H1 (cell line): Measurements from ENCODE around the gene ITIH1. TPM values are rescaled to one million over a fixed set of nuclear protein-coding genes. Genes with fewer than 3 reads are reported as not detected.

Experiments
- GTF2F1 ChIP-seq: IDR thresholded peaks from 2 replicates; pipeline ENCODE4 v1.6.1; 2012; ENCODE audit warnings: low read depth, low read length, improper control_type of control experiment, borderline replicate concordance
- HDAC2 ChIP-seq, 2 experiments: fragments of 300-600 bp in 1 of 2; sonication (generic) in 1 of 2; IDR thresholded peaks; 2 replicates each; pipeline ENCODE4 v1.6.1; 2011 to 2012; ENCODE audit warnings: low read depth in 2 of 2, low read length in 2 of 2, mild to moderate bottlenecking in 2 of 2, moderate library complexity in 2 of 2, borderline replicate concordance in 1 of 2, inconsistent platforms in 1 of 2
- PHF8 ChIP-seq: fragments of 200-600 bp; sonication (generic); conservative IDR thresholded peaks from 2 replicates; pipeline ENCODE4 v1.7.1; 2012; ENCODE audit warnings: low read depth, mild to moderate bottlenecking, inconsistent platforms, low read length, moderate library complexity
- TCF12 ChIP-seq: IDR thresholded peaks from 2 replicates; pipeline ENCODE4 v1.6.1; 2011; ENCODE audit warnings: low read depth, mild to moderate bottlenecking, low read length
- polyA plus RNA-seq, 7 experiments: library from polyadenylated mRNA; depleted of rRNA in 3 of 7; stranded (reverse) in 5 of 7; unstranded in 2 of 7; fragments of >200 nt in 5 of 7; fragments of 200-250 nt in 2 of 7; gene quantifications; 1 replicate in 5 of 7; 2 replicates in 1 of 7; 4 replicates in 1 of 7; pipeline versions ENCODE4 v1.2.1 to v1.2.3, GENCODE V29; 2011 to 2013; ENCODE audit warnings: missing spikeins in 2 of 7, mixed read lengths in 2 of 7
- total RNA-seq: library from RNA; stranded (reverse); fragmentation: NEBNext Ultra II Directional; extraction: Animal tissue kit (Norgen Biotek cat#: 25700); gene quantifications from 2 replicates; pipeline ENCODE4 v1.2.1, GENCODE V29; 2021
- TF ChIP-seq, protein P1 (sequence below), 3 experiments: IDR thresholded peaks; 1 replicate in 2 of 3; 2 replicates in 1 of 3; pipeline versions ENCODE4 v1.5.1 to v1.6.1; 2011; ENCODE audit warnings: low read length in 3 of 3, mild to moderate bottlenecking in 3 of 3, inconsistent platforms in 2 of 3, low read depth in 1 of 3, moderate library complexity in 1 of 3; ENCODE audit not compliant: insufficient read depth in 1 of 3; ENCODE audit errors: control extremely low read depth in 1 of 3
- TF ChIP-seq, protein P2 (sequence below): IDR thresholded peaks from 2 replicates; pipeline ENCODE4 v1.6.1; 2011; ENCODE audit warnings: low read length, improper control_type of control experiment

The ITIH1 gene
- total and polyA plus RNA-seq, 2 of the 8 experiments (the other 6 are each of a cell fraction or from before 2014, with no cell fraction given), result not detected

DNA sequence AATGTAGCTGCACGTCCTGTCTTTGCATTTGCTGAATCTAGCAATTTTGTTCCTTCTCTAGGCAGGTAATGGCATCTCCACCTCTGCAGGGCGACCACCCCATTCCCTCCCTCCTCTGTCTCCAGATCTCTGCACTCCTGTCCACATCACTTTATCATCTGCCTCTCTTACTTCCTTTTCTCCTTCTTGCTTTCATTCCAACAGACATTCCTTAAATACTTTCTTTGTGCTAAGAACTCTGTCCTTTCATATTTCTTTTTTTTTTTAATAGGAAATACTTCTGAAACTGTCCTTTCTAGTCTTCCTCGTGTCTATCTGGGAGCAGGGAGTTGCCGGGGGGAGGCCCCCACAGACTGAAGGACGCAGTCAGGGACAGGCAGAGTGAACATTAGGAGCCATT, 24.4 kb downstream of the ITIH1 start (continued):
- TF ChIP-seq TCF12 (no peak), PHF8 (no peak), HDAC2 (IDR thresholded peaks at IDR 0.05; ENCODE audit: borderline replicate concordance in 1 of 2, low read depth in 2 of 2, low read length in 2 of 2) (no peak), GTF2F1 (no peak)
- TF ChIP-seq, protein P1, sequence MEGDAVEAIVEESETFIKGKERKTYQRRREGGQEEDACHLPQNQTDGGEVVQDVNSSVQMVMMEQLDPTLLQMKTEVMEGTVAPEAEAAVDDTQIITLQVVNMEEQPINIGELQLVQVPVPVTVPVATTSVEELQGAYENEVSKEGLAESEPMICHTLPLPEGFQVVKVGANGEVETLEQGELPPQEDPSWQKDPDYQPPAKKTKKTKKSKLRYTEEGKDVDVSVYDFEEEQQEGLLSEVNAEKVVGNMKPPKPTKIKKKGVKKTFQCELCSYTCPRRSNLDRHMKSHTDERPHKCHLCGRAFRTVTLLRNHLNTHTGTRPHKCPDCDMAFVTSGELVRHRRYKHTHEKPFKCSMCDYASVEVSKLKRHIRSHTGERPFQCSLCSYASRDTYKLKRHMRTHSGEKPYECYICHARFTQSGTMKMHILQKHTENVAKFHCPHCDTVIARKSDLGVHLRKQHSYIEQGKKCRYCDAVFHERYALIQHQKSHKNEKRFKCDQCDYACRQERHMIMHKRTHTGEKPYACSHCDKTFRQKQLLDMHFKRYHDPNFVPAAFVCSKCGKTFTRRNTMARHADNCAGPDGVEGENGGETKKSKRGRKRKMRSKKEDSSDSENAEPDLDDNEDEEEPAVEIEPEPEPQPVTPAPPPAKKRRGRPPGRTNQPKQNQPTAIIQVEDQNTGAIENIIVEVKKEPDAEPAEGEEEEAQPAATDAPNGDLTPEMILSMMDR (IDR thresholded peaks at IDR 0.05; ENCODE audit: control extremely low read depth in 1 of 3, insufficient read depth in 1 of 3, low read depth in 1 of 3, low read length in 3 of 3), result no peak
- TF ChIP-seq, protein P2, sequence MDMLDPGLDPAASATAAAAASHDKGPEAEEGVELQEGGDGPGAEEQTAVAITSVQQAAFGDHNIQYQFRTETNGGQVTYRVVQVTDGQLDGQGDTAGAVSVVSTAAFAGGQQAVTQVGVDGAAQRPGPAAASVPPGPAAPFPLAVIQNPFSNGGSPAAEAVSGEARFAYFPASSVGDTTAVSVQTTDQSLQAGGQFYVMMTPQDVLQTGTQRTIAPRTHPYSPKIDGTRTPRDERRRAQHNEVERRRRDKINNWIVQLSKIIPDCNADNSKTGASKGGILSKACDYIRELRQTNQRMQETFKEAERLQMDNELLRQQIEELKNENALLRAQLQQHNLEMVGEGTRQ, result no peak
